Nephron progenitor cell (in vitro differentiated cells): ENCODE measurements around the gene CCL26.

Source experiments
- DNase-seq: peaks from one replicate; pipeline ENCODE4 v3.0.0; 2021
- H3K27ac Mint-ChIP-seq: 2 replicates; pipeline ENCODE4 v1.8.0; 2021; ENCODE audit warnings: mild to moderate bottlenecking, moderate library complexity, mixed read lengths
- H3K27me3 Mint-ChIP-seq: 2 replicates; pipeline ENCODE4 v1.8.0; 2021; ENCODE audit warnings: mild to moderate bottlenecking, low read depth, mixed read lengths; ENCODE audit not compliant: poor library complexity
- H3K36me3 Mint-ChIP-seq: 2 replicates; pipeline ENCODE4 v1.8.0; 2021; ENCODE audit warnings: low read depth, mixed read lengths
- H3K4me1 Mint-ChIP-seq: 2 replicates; pipeline ENCODE4 v1.8.0; 2021; ENCODE audit warnings: mixed read lengths
- H3K4me3 Mint-ChIP-seq: 2 replicates; pipeline ENCODE4 v1.8.0; 2021; ENCODE audit warnings: mild to moderate bottlenecking, moderate library complexity, mixed read lengths
- H3K9me3 Mint-ChIP-seq: 2 replicates; pipeline ENCODE4 v1.8.0; 2021; ENCODE audit warnings: mild to moderate bottlenecking, moderate library complexity, mixed read lengths
- CTCF ChIP-seq: fragments of 200-600 bp; sonication (generic); IDR thresholded peaks from 2 replicates; pipeline ENCODE4 v1.5.0; 2021; ENCODE audit warnings: antibody characterized with exemption

Gene CCL26

GRCh38 chr7:75772081-75773077, at the start of gene CCL26:
Gene CCL26, minus strand, starts transcription at chr7:75772211. Its CDS starts 35 bp downstream, at chr7:75772176.
- Mint-ChIP-seq H3K4me3 (no peak within 1 kb of the TSS), H3K4me1 (peaks cover 12% of the 10 kb centered on the region), H3K9me3 (no peaks in the 10 kb centered on the region), H3K36me3 (no peaks in the 10 kb centered on the region), H3K27ac (no peak within 1 kb of the TSS), H3K27me3 (peaks cover 6% of the 10 kb centered on the region)
- TF ChIP-seq CTCF: no peak
- DNase-seq: no peak

GRCh38 chr7:75820688-75821087, 48.7 kb upstream of the CCL26 start:
- TF ChIP-seq CTCF: no peak
- H3K27me3 Mint-ChIP-seq: peaks cover 20% of the 10 kb centered on the region
- no peak overlapping the region for H3K27ac Mint-ChIP-seq
- no peaks in the 10 kb centered on the region for H3K36me3 Mint-ChIP-seq
- no peaks in the 10 kb centered on the region for H3K9me3 Mint-ChIP-seq
- no peak overlapping the region for H3K4me3 Mint-ChIP-seq
- DNase-seq: no peak
- H3K4me1 Mint-ChIP-seq: no peaks in the 10 kb centered on the region

GRCh38 chr7:75819711-75820110, 47.7 kb upstream of the CCL26 start:
- no peak overlapping the region for H3K27ac Mint-ChIP-seq
- no peaks in the 10 kb centered on the region for H3K9me3 Mint-ChIP-seq
- DNase-seq: no peak
- peaks cover 26% of the 10 kb centered on the region for H3K27me3 Mint-ChIP-seq
- no peaks in the 10 kb centered on the region for H3K36me3 Mint-ChIP-seq
- no peaks in the 10 kb centered on the region for H3K4me1 Mint-ChIP-seq
- no peak overlapping the region for H3K4me3 Mint-ChIP-seq
- no peak for TF ChIP-seq CTCF

- no peak for DNase-seq
- H3K27ac Mint-ChIP-seq: no peak overlapping the region
- H3K4me3 Mint-ChIP-seq: no peak overlapping the region
- peaks cover 23% of the 10 kb centered on the region for H3K27me3 Mint-ChIP-seq
- H3K4me1 Mint-ChIP-seq: no peaks in the 10 kb centered on the region
- no peaks in the 10 kb centered on the region for H3K9me3 Mint-ChIP-seq
- no peaks in the 10 kb centered on the region for H3K36me3 Mint-ChIP-seq
- TF ChIP-seq CTCF: no peak
These were observed 46.5 kb upstream of the CCL26 start for GRCh38 chr7:75818472-75818871.

GRCh38 chr7:75817116-75817515, 45.1 kb upstream of the CCL26 start:
- Mint-ChIP-seq H3K36me3 (no peaks in the 10 kb centered on the region), H3K9me3 (no peaks in the 10 kb centered on the region), H3K27ac (no peak overlapping the region), H3K4me3 (no peak overlapping the region), H3K27me3 (peaks cover 21% of the 10 kb centered on the region), H3K4me1 (no peaks in the 10 kb centered on the region)
- TF ChIP-seq CTCF: no peak
- no peak for DNase-seq
